ENCODE measurements around the gene LAMA2. TPM values are rescaled to one million over a fixed set of nuclear protein-coding genes. Genes with fewer than 3 reads are reported as not detected.

The LAMA2 gene
- total and polyA plus RNA-seq, 2 experiments from 2014 or later: 0.91 to 6.4 TPM

- peak; percentile 78 for ATAC-seq
- no peak overlapping the region for H3K4me2 ChIP-seq
- no peaks in the 10 kb centered on the region for H3K9me3 Mint-ChIP-seq
- peaks cover 37% of the 10 kb centered on the region for H3K27me3 ChIP-seq (ENCODE audit: insufficient read depth)
- H3K4me3 Mint-ChIP-seq: no peak overlapping the region
- H3K27ac ChIP-seq (ENCODE audit: low read depth): no peak overlapping the region
- no peak overlapping the region for H3K27ac Mint-ChIP-seq
- TF ChIP-seq ZNF462 (CRISPR knock-in tag; IDR thresholded peaks at IDR 0.05) (no peak), POLR2AphosphoS5 (IDR thresholded peaks at IDR 0.05; ENCODE audit: low read depth) (no peak), NANOG (IDR thresholded peaks at IDR 0.05; ENCODE audit: borderline replicate concordance) (peak; percentile 23; the same call in 1 of the 2 replicates)
- no peaks in the 10 kb centered on the region for H3K9me2 ChIP-seq (ENCODE audit: insufficient read depth)
- no peak overlapping the region for H2AFZ ChIP-seq
- peaks cover 4% of the 10 kb centered on the region; the same call in 1 of the 2 replicates for H3K4me1 ChIP-seq (ENCODE audit: insufficient read depth)
- no peaks in the 10 kb centered on the region for H3K36me3 ChIP-seq (ENCODE audit: insufficient read depth)
- H3K27me3 Mint-ChIP-seq (ENCODE audit: insufficient read depth, low read depth, poor library complexity): peaks cover 9% of the 10 kb centered on the region
- H3K4me1 Mint-ChIP-seq: peaks cover 7% of the 10 kb centered on the region
- DNase-seq (ENCODE audit: low spot score): peak; percentile 39
- H3K4me3 ChIP-seq: no peak overlapping the region
- H4K20me1 ChIP-seq (replicated peaks; ENCODE audit: insufficient read depth): no peaks in the 10 kb centered on the region
- H3K79me2 ChIP-seq (replicated peaks; ENCODE audit: insufficient read depth): no peaks in the 10 kb centered on the region
- H3K36me3 Mint-ChIP-seq (ENCODE audit: low read depth): no peaks in the 10 kb centered on the region
- H3F3A ChIP-seq (replicated peaks; ENCODE audit: low read depth): no peaks in the 10 kb centered on the region
Measured at GRCh38 chr6:129029778-129030177, 146.8 kb downstream of the LAMA2 start.

GRCh38 chr6:129030215-129030614 is 147.3 kb downstream of the LAMA2 start:
- Histone ChIP-seq H3K27ac (ENCODE audit: low read depth) (no peak overlapping the region), H3F3A (replicated peaks; ENCODE audit: low read depth) (no peaks in the 10 kb centered on the region), H3K4me3 (no peak overlapping the region), H3K27me3 (ENCODE audit: insufficient read depth) (peaks cover 37% of the 10 kb centered on the region), H3K4me2 (no peak overlapping the region), H2AFZ (no peak overlapping the region), H3K79me2 (replicated peaks; ENCODE audit: insufficient read depth) (no peaks in the 10 kb centered on the region), H3K36me3 (ENCODE audit: insufficient read depth) (no peaks in the 10 kb centered on the region), H3K9me2 (ENCODE audit: insufficient read depth) (no peaks in the 10 kb centered on the region), H4K20me1 (replicated peaks; ENCODE audit: insufficient read depth) (no peaks in the 10 kb centered on the region), H3K4me1 (ENCODE audit: insufficient read depth) (peaks cover 4% of the 10 kb centered on the region; the same call in 1 of the 2 replicates)
- DNase-seq (ENCODE audit: low spot score): no peak
- H3K9me3 Mint-ChIP-seq: no peaks in the 10 kb centered on the region
- peaks cover 9% of the 10 kb centered on the region for H3K27me3 Mint-ChIP-seq (ENCODE audit: insufficient read depth, low read depth, poor library complexity)
- ATAC-seq: no peak
- H3K4me1 Mint-ChIP-seq: peaks cover 7% of the 10 kb centered on the region
- H3K27ac Mint-ChIP-seq: no peak overlapping the region
- no peak overlapping the region for H3K4me3 Mint-ChIP-seq
- no peaks in the 10 kb centered on the region for H3K36me3 Mint-ChIP-seq (ENCODE audit: low read depth)
- no peak for TF ChIP-seq NANOG (IDR thresholded peaks at IDR 0.05; ENCODE audit: borderline replicate concordance)
- no peak for TF ChIP-seq JUNB (IDR thresholded peaks at IDR 0.05; ENCODE audit: unreplicated experiment)
- no peak for TF ChIP-seq POLR2AphosphoS5 (IDR thresholded peaks at IDR 0.05; ENCODE audit: low read depth)
- TF ChIP-seq STAT1 (IDR thresholded peaks at IDR 0.05; ENCODE audit: unreplicated experiment): no peak
- no peak for TF ChIP-seq ETS1 (IDR thresholded peaks at IDR 0.05)
- TF ChIP-seq REST (IDR thresholded peaks at IDR 0.05; ENCODE audit: unreplicated experiment): no peak
